ENCODE measurements around the gene ARHGAP9.
A peak's percentile ranks its signal among the peaks of the same experiment; 100 is the strongest.

Gene ARHGAP9

GRCh38 chr12:57472391-57472790 is 7.3 kb downstream of the ARHGAP9 start:
- DNase-seq (ENCODE audit: low spot score) = no peak

GRCh38 chr12:57471661-57472060 is 8.0 kb downstream of the ARHGAP9 start:
- no peak for DNase-seq (ENCODE audit: low spot score)

GRCh38 chr12:57470970-57471656 is 8.6 kb downstream of the ARHGAP9 start:
- no peak for DNase-seq (ENCODE audit: low spot score)

- no peak for DNase-seq (ENCODE audit: low spot score)
Measured at GRCh38 chr12:57470286-57470969, 9.2 kb downstream of the ARHGAP9 start.

- DNase-seq (ENCODE audit: low spot score) = no peak
Measured at GRCh38 chr12:57469296-57470164, 10.1 kb downstream of the ARHGAP9 start.

- no peak for DNase-seq (ENCODE audit: low spot score)
Measured at GRCh38 chr12:57467915-57468314, 11.8 kb downstream of the ARHGAP9 start.

- DNase-seq (ENCODE audit: low spot score) = no peak
Measured at GRCh38 chr12:57467212-57467874, 12.3 kb downstream of the ARHGAP9 start.

- DNase-seq (ENCODE audit: low spot score) = no peak
Measured at GRCh38 chr12:57465747-57466505, 13.7 kb downstream of the ARHGAP9 start.

GRCh38 chr12:57465030-57465746 is 14.5 kb downstream of the ARHGAP9 start:
- no peak for DNase-seq (ENCODE audit: low spot score)

GRCh38 chr12:57464569-57464968 is 15.1 kb downstream of the ARHGAP9 start:
- no peak for DNase-seq (ENCODE audit: low spot score)

- no peak for DNase-seq (ENCODE audit: low spot score)
Measured at GRCh38 chr12:57462912-57463253, 16.8 kb downstream of the ARHGAP9 start.

- peak; percentile 92 for DNase-seq (ENCODE audit: low spot score)
Measured at GRCh38 chr12:57462251-57462911, 17.3 kb downstream of the ARHGAP9 start.

- peak; percentile 45 for DNase-seq (ENCODE audit: low spot score)
Measured at GRCh38 chr12:57461917-57462250, 17.8 kb downstream of the ARHGAP9 start.

- DNase-seq (ENCODE audit: low spot score) = peak; percentile 79
Measured at GRCh38 chr12:57461276-57461916, 18.3 kb downstream of the ARHGAP9 start.

- peak; percentile 15 for DNase-seq (ENCODE audit: low spot score)
Measured at GRCh38 chr12:57460841-57461275, 18.8 kb downstream of the ARHGAP9 start.

GRCh38 chr12:57460468-57460784 is 19.2 kb downstream of the ARHGAP9 start:
- DNase-seq (ENCODE audit: low spot score) = no peak

- DNase-seq (ENCODE audit: low spot score) = peak; percentile 7
Measured at GRCh38 chr12:57459750-57460467, 19.8 kb downstream of the ARHGAP9 start, which contains the start of gene GLI1. TSS of gene GLI1 (plus strand) at chr12:57459785. CDS start at chr12:57463692, 3,907 bp downstream.

- peak; percentile 88 for DNase-seq (ENCODE audit: low spot score)
Measured at GRCh38 chr12:57459055-57459749, 20.5 kb downstream of the ARHGAP9 start.

- no peak for DNase-seq (ENCODE audit: low spot score)
Measured at GRCh38 chr12:57458665-57459054, 21.0 kb downstream of the ARHGAP9 start.
